ENCODE measurements around the gene ZSCAN12.

The ZSCAN12 gene

DNA sequence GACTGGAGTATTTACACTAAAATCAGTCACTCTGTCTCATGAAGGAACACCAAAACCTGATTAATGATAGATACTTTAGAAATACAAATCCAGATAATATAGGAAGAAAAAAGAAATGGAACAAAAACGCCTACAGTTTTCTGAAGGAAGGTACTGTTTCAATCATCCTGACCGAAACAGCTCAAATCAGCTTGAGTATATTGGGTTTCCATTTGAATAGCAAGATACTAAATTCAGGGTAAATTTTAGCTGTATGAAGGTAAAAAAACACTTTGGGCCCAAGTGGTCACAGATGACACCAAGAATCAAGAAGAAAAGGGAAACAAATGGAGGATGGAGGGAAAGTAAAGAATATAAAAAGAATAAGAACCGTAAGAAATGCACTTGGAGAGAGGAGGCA is 36.9 kb upstream of the ZSCAN12 start:
- TF ChIP-seq CTCF (conservative IDR thresholded peaks at IDR 0.05; ENCODE audit: low read depth, low read length) = no peak
- no peak for DNase-seq (ENCODE audit: low read depth)
- no peak overlapping the region for H3K4me3 ChIP-seq (ENCODE audit: low read length)

- TF ChIP-seq CTCF (conservative IDR thresholded peaks at IDR 0.05; ENCODE audit: low read depth, low read length) = no peak
- DNase-seq (ENCODE audit: low read depth) = no peak
- no peak overlapping the region for H3K4me3 ChIP-seq (ENCODE audit: low read length)
Measured at GRCh38 chr6:28433119-28433518, 33.6 kb upstream of the ZSCAN12 start.

- TF ChIP-seq CTCF (conservative IDR thresholded peaks at IDR 0.05; ENCODE audit: low read depth, low read length) = no peak
- no peak overlapping the region for H3K4me3 ChIP-seq (ENCODE audit: low read length)
- no peak for DNase-seq (ENCODE audit: low read depth)
Measured at GRCh38 chr6:28429781-28430180, 30.2 kb upstream of the ZSCAN12 start.

GRCh38 chr6:28425944-28426541 is 26.5 kb upstream of the ZSCAN12 start:
- no peak for TF ChIP-seq CTCF (conservative IDR thresholded peaks at IDR 0.05; ENCODE audit: low read depth, low read length)
- DNase-seq (ENCODE audit: low read depth) = no peak
- H3K4me3 ChIP-seq (ENCODE audit: low read length) = no peak overlapping the region

GRCh38 chr6:28424163-28424562 is 24.6 kb upstream of the ZSCAN12 start:
- no peak for DNase-seq (ENCODE audit: low read depth)
- H3K4me3 ChIP-seq (ENCODE audit: low read length) = no peak overlapping the region
- no peak for TF ChIP-seq CTCF (conservative IDR thresholded peaks at IDR 0.05; ENCODE audit: low read depth, low read length)

DNA sequence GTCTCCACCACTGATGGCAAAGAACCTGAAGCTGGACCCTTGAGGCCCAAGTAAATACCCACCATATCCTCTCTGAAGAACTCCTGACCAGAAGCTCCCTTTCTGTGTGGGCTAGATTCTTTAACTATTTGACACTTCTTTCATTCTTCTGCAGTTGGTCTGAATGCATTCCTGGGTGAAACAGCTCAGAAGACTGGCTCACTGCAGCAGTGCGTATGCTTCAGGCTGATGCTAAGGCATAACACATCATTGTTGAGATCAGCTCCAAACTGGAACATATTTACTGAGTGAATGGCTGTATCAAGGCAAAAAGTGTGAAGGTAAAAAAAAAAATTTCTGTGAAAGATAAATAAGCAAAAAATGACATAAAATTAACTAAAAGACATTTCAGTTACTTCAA is 24.0 kb upstream of the ZSCAN12 start:
- DNase-seq (ENCODE audit: low read depth) = no peak
- TF ChIP-seq CTCF (conservative IDR thresholded peaks at IDR 0.05; ENCODE audit: low read depth, low read length) = no peak
- H3K4me3 ChIP-seq (ENCODE audit: low read length) = no peak overlapping the region

- TF ChIP-seq CTCF (conservative IDR thresholded peaks at IDR 0.05; ENCODE audit: low read depth, low read length) = no peak
- DNase-seq (ENCODE audit: low read depth) = no peak
- H3K4me3 ChIP-seq (ENCODE audit: low read length) = no peak overlapping the region
Measured at GRCh38 chr6:28413681-28414080, 14.1 kb upstream of the ZSCAN12 start.
